ENCODE data around the gene SCARF1.

Gene SCARF1

GRCh38 chr17:1592751-1593629 lies 52.5 kb downstream of the SCARF1 start:
- DNase-seq = no peak

- DNase-seq = no peak
Measured at GRCh38 chr17:1591474-1592090, 54.0 kb downstream of the SCARF1 start.

GRCh38 chr17:1590747-1591473 lies 54.6 kb downstream of the SCARF1 start:
- no peak for DNase-seq

- DNase-seq = no peak
Measured at GRCh38 chr17:1590029-1590746, 55.3 kb downstream of the SCARF1 start.

- DNase-seq = no peak
Measured at GRCh38 chr17:1588821-1589585, 56.5 kb downstream of the SCARF1 start.

GRCh38 chr17:1584167-1584566 lies 61.4 kb downstream of the SCARF1 start:
- DNase-seq = no peak
